Stimulated activated CD4-positive, alpha-beta T cell treated with anti-CD3 and anti-CD28 coated beads, Interleukin-2, amount 100 ng/mL, for 4 hours (primary cell): Measurements from ENCODE around the gene LOC128125822.

ENCODE experiments used
- DNase-seq: peaks from one replicate; pipeline ENCODE4 v3.0.0-alpha.2; 2020; ENCODE audit warnings: low read depth

LOC128125822 gene

GRCh38 chr6:63556369-63556768, 15.9 kb upstream of the LOC128125822 start:
- DNase-seq: no peak

GRCh38 chr6:63558278-63558677, 14.0 kb upstream of the LOC128125822 start:
- DNase-seq: no peak

- no peak for DNase-seq
These were observed 11.4 kb upstream of the LOC128125822 start for GRCh38 chr6:63560801-63561287.

- no peak for DNase-seq
These were observed 11.0 kb upstream of the LOC128125822 start for GRCh38 chr6:63561288-63561687.

GRCh38 chr6:63563235-63563634, 9.0 kb upstream of the LOC128125822 start:
- no peak for DNase-seq

GRCh38 chr6:63565058-63565726, 7.1 kb upstream of the LOC128125822 start:
- no peak for DNase-seq

- DNase-seq: no peak
These were observed 6.3 kb upstream of the LOC128125822 start for GRCh38 chr6:63565727-63566596.

- DNase-seq: no peak
These were observed 4.3 kb upstream of the LOC128125822 start for GRCh38 chr6:63567966-63568365.

- DNase-seq: no peak
These were observed 778 bp upstream of the LOC128125822 start for GRCh38 chr6:63571361-63572043.

GRCh38 chr6:63572747-63573075, 431 bp downstream of the LOC128125822 start:
- no peak for DNase-seq

GRCh38 chr6:63573076-63573898, 1.0 kb downstream of the LOC128125822 start:
- peak; percentile 49 for DNase-seq

- DNase-seq: no peak
These were observed 1.7 kb downstream of the LOC128125822 start for GRCh38 chr6:63573899-63574553.

GRCh38 chr6:63574554-63574900, 2.2 kb downstream of the LOC128125822 start:
- DNase-seq: no peak

GRCh38 chr6:63576147-63576772, 4.0 kb downstream of the LOC128125822 start:
- no peak for DNase-seq

GRCh38 chr6:63576985-63577712, 4.9 kb downstream of the LOC128125822 start:
- DNase-seq: no peak

GRCh38 chr6:63578757-63579156, 6.5 kb downstream of the LOC128125822 start:
- no peak for DNase-seq

GRCh38 chr6:63579937-63580703, 7.8 kb downstream of the LOC128125822 start:
- no peak for DNase-seq

- no peak for DNase-seq
These were observed 8.4 kb downstream of the LOC128125822 start for GRCh38 chr6:63580704-63580961.

- no peak for DNase-seq
These were observed 9.2 kb downstream of the LOC128125822 start for GRCh38 chr6:63581355-63582013.
